Measurements from ENCODE around the gene ZNF180. TPM values are rescaled to one million over a fixed set of nuclear protein-coding genes. Genes with fewer than 3 reads are reported as not detected.

ZNF180 gene
- total and polyA plus RNA-seq, 2 donors (not counting 1 experiment from before 2014, with no cell fraction given): 4.4 to 16.1 TPM

DNA sequence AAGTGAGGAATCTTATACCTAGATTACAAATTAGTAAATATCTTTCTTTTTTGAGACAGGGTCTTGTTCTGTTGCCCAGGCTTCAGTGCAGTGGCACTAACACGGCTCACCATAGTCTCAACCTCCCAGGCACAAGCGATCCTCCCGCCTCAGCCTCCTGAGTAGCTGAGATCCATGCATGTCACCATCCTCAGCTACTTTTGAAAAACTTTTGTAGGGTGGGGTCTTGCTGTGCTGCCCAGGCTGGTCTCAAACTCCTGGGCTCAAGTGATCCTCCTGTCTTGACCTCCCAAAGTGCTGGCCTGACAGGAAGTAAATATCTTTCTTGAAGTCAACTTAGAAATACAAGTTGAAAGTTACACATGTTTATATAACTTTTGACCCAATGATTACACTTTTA, 49.2 kb upstream of the ZNF180 start:
- Mint-ChIP-seq H3K4me3 (no peak overlapping the region), H3K4me1 (no peaks in the 10 kb centered on the region), H3K27ac (no peak overlapping the region), H3K9me3 (ENCODE audit: insufficient read depth) (peaks cover 11% of the 10 kb centered on the region), H3K27me3 (peaks cover 19% of the 10 kb centered on the region)
- Histone ChIP-seq H3K4me1 (ENCODE audit: control insufficient read depth in 2 of 2, insufficient read depth in 2 of 2, low read length in 2 of 2) (no peaks in the 10 kb centered on the region), H3K9me3 (ENCODE audit: control extremely low read depth in 1 of 3, control insufficient read depth in 2 of 3, insufficient read depth in 1 of 3, low read length in 2 of 3) (peaks cover 2 to 29% (median 3%) of the 10 kb centered on the region in 3 donors), H3K9ac (ENCODE audit: low read length) (no peak overlapping the region), H3K4me3 (ENCODE audit: control extremely low read depth in 1 of 5, extremely low read depth in 1 of 5, insufficient read depth in 1 of 5, low read depth in 2 of 5, low read length in 4 of 5) (no peak overlapping the region), H3K79me2 (ENCODE audit: control insufficient read depth, insufficient read depth, low read length) (no peaks in the 10 kb centered on the region), H3K27ac (ENCODE audit: low read length in 2 of 2) (no peak overlapping the region), H4K20me1 (ENCODE audit: control insufficient read depth, insufficient read depth, low read length, poor library complexity, severe bottlenecking) (no peaks in the 10 kb centered on the region), H2AFZ (ENCODE audit: insufficient read depth, low read depth, low read length, poor library complexity, severe bottlenecking) (no peak overlapping the region), H3K36me3 (replicated peaks in 1 of 2; ENCODE audit: control extremely low read depth in 1 of 2, control insufficient read depth in 1 of 2, extremely low read depth in 1 of 2, insufficient read depth in 2 of 2, low read length in 1 of 2) (no peaks in the 10 kb centered on the region), H3K27me3 (replicated peaks in 1 of 4; ENCODE audit: control extremely low read depth in 1 of 4, control insufficient read depth in 3 of 4, insufficient read depth in 4 of 4, low read length in 3 of 4) (peaks cover 0 to 5% (median 0%) of the 10 kb centered on the region in 4 experiments), H3K4me2 (replicated peaks; ENCODE audit: low read depth, low read length, poor library complexity, severe bottlenecking) (no peak overlapping the region)
- DNase-seq (no peak), ATAC-seq (ENCODE audit: low read depth) (no peak)
- intact Hi-C loops (cut with micrococcal nuclease): no loop called here
- ChIA-PET CTCF (no interaction called here), POLR2A (no interaction called here)
- WGBS (ENCODE audit: insufficient coverage): no CpG with 5 or more reads among the region's 3 CpGs
- no peak for TF ChIP-seq EZH2 (IDR thresholded peaks at IDR 0.05; ENCODE audit: borderline replicate concordance, insufficient read depth, low read depth, low read length, poor library complexity, severe bottlenecking)
- TF ChIP-seq, protein P1, sequence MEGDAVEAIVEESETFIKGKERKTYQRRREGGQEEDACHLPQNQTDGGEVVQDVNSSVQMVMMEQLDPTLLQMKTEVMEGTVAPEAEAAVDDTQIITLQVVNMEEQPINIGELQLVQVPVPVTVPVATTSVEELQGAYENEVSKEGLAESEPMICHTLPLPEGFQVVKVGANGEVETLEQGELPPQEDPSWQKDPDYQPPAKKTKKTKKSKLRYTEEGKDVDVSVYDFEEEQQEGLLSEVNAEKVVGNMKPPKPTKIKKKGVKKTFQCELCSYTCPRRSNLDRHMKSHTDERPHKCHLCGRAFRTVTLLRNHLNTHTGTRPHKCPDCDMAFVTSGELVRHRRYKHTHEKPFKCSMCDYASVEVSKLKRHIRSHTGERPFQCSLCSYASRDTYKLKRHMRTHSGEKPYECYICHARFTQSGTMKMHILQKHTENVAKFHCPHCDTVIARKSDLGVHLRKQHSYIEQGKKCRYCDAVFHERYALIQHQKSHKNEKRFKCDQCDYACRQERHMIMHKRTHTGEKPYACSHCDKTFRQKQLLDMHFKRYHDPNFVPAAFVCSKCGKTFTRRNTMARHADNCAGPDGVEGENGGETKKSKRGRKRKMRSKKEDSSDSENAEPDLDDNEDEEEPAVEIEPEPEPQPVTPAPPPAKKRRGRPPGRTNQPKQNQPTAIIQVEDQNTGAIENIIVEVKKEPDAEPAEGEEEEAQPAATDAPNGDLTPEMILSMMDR (IDR thresholded peaks at IDR 0.05): no peak

DNA sequence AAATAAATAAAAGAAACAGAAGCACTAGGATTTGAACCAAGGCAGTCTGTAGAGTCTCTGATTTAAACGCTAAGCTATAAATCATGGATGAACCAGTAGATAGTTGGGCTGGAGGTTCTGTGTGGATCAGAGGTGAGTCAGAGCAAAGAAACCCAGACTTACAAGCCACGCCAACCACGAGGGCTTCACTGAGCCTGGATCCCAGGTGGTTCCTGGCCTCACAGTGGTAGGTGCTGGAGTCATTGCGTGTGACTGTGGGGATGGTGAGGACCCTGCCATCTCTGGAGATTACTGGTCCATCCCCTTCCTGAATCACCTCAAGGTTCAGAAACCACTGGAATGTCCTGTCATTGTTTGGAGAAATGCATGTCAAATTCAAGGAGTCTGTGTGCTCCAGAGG, 48.4 kb upstream of the ZNF180 start:
- Histone ChIP-seq H3K4me1 (ENCODE audit: control insufficient read depth in 2 of 2, insufficient read depth in 2 of 2, low read length in 2 of 2) (no peaks in the 10 kb centered on the region), H2AFZ (ENCODE audit: insufficient read depth, low read depth, low read length, poor library complexity, severe bottlenecking) (no peak overlapping the region), H3K9ac (ENCODE audit: low read length) (no peak overlapping the region), H3K79me2 (ENCODE audit: control insufficient read depth, insufficient read depth, low read length) (no peaks in the 10 kb centered on the region), H3K4me3 (ENCODE audit: control extremely low read depth in 1 of 5, extremely low read depth in 1 of 5, insufficient read depth in 1 of 5, low read depth in 2 of 5, low read length in 4 of 5) (no peak overlapping the region), H3K27me3 (replicated peaks in 1 of 4; ENCODE audit: control extremely low read depth in 1 of 4, control insufficient read depth in 3 of 4, insufficient read depth in 4 of 4, low read length in 3 of 4) (peaks cover 0 to 5% (median 0%) of the 10 kb centered on the region in 4 experiments), H3K36me3 (replicated peaks in 1 of 2; ENCODE audit: control extremely low read depth in 1 of 2, control insufficient read depth in 1 of 2, extremely low read depth in 1 of 2, insufficient read depth in 2 of 2, low read length in 1 of 2) (no peaks in the 10 kb centered on the region), H3K4me2 (replicated peaks; ENCODE audit: low read depth, low read length, poor library complexity, severe bottlenecking) (no peak overlapping the region), H4K20me1 (ENCODE audit: control insufficient read depth, insufficient read depth, low read length, poor library complexity, severe bottlenecking) (no peaks in the 10 kb centered on the region), H3K27ac (ENCODE audit: low read length in 2 of 2) (no peak overlapping the region), H3K9me3 (ENCODE audit: control extremely low read depth in 1 of 3, control insufficient read depth in 2 of 3, insufficient read depth in 1 of 3, low read length in 2 of 3) (peaks cover 1 to 29% (median 3%) of the 10 kb centered on the region in 3 donors)
- Mint-ChIP-seq H3K4me3 (no peak overlapping the region), H3K27ac (no peak overlapping the region), H3K4me1 (no peaks in the 10 kb centered on the region), H3K9me3 (ENCODE audit: insufficient read depth) (peaks cover 9% of the 10 kb centered on the region), H3K27me3 (peaks cover 23% of the 10 kb centered on the region)
- DNase-seq (no peak), ATAC-seq (ENCODE audit: low read depth) (no peak)
- POLR2A ChIA-PET: no interaction called here
- WGBS (ENCODE audit: insufficient coverage): 83% methylated on average over 1 of the region's 4 CpGs
- intact Hi-C loops (cut with micrococcal nuclease): no loop called here
- CTCF ChIA-PET: no interaction called here
- TF ChIP-seq, protein P1 (IDR thresholded peaks at IDR 0.05): no peak

All from B cell (primary cell).